Activated CD4-positive, alpha-beta memory T cell treated with anti-CD3 and anti-CD28 coated beads, Interleukin-2, amount 10 ng/mL, durations not matched to agents 7 days and 5 days (primary cell): ENCODE data around the gene GALNTL6. TPM values are rescaled to one million over a fixed set of nuclear protein-coding genes. Genes with fewer than 3 reads are reported as not detected.

Experiments used
- CTCF ChIA-PET: fragments of 350-600 bp; sonication (Branson Sonifier 250); formaldehyde crosslinking; loops from one replicate; lab custom pipeline; 2021; ENCODE audit warnings: antibody characterized with exemption, inconsistent platforms; lab: Charles Lee
- POLR2A ChIA-PET: fragments of 350-600 bp; sonication (Branson Sonifier 250); formaldehyde crosslinking; loops from one replicate; lab custom pipeline; 2021; ENCODE audit warnings: antibody characterized with exemption; lab: Charles Lee
- DNase-seq: peaks from one replicate; pipeline ENCODE4 v3.0.0-alpha.2; 2020
- H3K27ac Mint-ChIP-seq: one replicate; pipeline ENCODE4 v1.8.0; 2021; ENCODE audit warnings: mild to moderate bottlenecking, mixed read lengths
- H3K27me3 Mint-ChIP-seq: one replicate; pipeline ENCODE4 v1.8.0; 2021; ENCODE audit warnings: mixed read lengths
- H3K36me3 Mint-ChIP-seq: one replicate; pipeline ENCODE4 v1.8.0; 2021; ENCODE audit warnings: low read depth, mixed read lengths
- H3K4me1 Mint-ChIP-seq: one replicate; pipeline ENCODE4 v1.8.0; 2021; ENCODE audit warnings: mixed read lengths
- H3K4me3 Mint-ChIP-seq: one replicate; pipeline ENCODE4 v1.8.0; 2021; ENCODE audit warnings: mild to moderate bottlenecking, mixed read lengths
- H3K9me3 Mint-ChIP-seq: one replicate; pipeline ENCODE4 v1.8.0; 2021; ENCODE audit warnings: mixed read lengths
- total RNA-seq, 2 experiments: library from RNA; stranded (reverse); gene quantifications; one replicate each; pipeline ENCODE4 v1.2.3, GENCODE V29; 2021

Gene GALNTL6
- total RNA-seq, 2 experiments from 2014 or later, result not detected

DNA sequence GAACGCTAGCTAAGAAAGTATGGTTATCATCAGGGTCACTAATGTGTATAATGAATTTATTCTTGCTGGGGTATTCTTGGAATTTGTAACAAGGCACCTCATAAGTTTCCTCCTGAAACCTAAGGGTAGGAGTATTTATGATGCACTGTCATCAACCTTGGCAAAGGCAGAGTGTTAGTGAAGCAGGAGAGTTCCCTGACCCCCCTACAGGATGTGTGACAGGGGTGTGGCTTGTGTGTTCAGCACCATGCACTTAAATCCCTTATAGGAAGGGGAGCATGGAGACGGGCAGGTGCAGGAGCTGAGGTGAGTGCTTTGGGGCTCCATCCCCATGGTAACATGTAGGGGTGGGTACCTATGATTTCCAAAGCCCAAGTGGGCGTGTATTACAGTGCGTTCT is 237.7 kb downstream of the GALNTL6 start:
- Mint-ChIP-seq H3K27ac (no peak overlapping the region), H3K36me3 (no peaks in the 10 kb centered on the region), H3K9me3 (peaks cover 2% of the 10 kb centered on the region), H3K27me3 (no peaks in the 10 kb centered on the region), H3K4me1 (no peaks in the 10 kb centered on the region), H3K4me3 (no peak overlapping the region)
- CTCF ChIA-PET, result no interaction called here
- DNase-seq, result no peak
- POLR2A ChIA-PET, result no interaction called here

DNA sequence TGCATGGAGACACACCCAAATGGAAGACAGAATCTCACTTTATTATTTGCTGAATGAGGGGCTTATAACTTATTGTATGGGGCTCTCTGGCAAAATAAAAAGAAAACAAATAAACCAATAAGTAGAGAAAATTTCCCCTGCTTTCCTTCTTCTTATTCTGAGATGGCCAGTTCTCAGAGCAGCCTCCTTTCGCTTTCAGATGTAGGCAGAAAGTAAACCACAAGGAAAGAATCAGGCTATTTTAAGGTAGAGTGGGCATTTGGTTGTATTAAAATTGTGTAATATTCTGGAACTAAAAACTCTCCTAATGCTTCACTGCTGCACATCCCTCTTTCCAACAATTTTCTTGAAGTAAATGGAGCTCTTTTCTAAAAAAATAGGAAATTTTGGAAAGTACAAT is 241.8 kb downstream of the GALNTL6 start:
- no peak overlapping the region for H3K4me3 Mint-ChIP-seq
- DNase-seq, result no peak
- H3K4me1 Mint-ChIP-seq, result no peaks in the 10 kb centered on the region
- no peak overlapping the region for H3K27ac Mint-ChIP-seq
- no peaks in the 10 kb centered on the region for H3K27me3 Mint-ChIP-seq
- H3K36me3 Mint-ChIP-seq, result no peaks in the 10 kb centered on the region
- peaks cover 2% of the 10 kb centered on the region for H3K9me3 Mint-ChIP-seq
- ChIA-PET POLR2A (no interaction called here), CTCF (no interaction called here)

GRCh38 chr4:172055498-172055897 is 242.3 kb downstream of the GALNTL6 start:
- H3K4me3 Mint-ChIP-seq, result no peak overlapping the region
- ChIA-PET POLR2A (no interaction called here), CTCF (no interaction called here)
- H3K36me3 Mint-ChIP-seq, result no peaks in the 10 kb centered on the region
- H3K9me3 Mint-ChIP-seq, result peaks cover 2% of the 10 kb centered on the region
- no peaks in the 10 kb centered on the region for H3K27me3 Mint-ChIP-seq
- H3K27ac Mint-ChIP-seq, result no peak overlapping the region
- H3K4me1 Mint-ChIP-seq, result no peaks in the 10 kb centered on the region
- no peak for DNase-seq

DNA sequence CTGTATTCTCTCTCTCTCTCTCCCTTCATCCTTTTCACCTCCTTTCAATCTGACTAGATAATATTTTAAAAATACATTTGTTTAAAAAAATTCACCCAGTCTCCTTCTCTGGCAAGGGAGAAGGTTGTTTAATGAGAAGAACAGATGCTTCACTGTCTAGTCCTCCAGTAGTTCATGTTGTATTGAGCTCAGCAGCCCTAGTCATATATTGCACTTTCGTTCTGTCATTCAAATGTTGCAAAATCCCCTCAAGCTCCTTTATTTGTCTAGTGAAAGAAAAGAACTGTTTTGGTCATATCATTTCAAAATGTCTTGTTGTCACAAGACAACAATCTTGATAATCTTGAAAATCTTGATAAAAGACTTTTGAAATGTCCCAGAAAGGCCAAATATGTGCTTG is 248.0 kb downstream of the GALNTL6 start:
- no peaks in the 10 kb centered on the region for H3K36me3 Mint-ChIP-seq
- no peaks in the 10 kb centered on the region for H3K27me3 Mint-ChIP-seq
- ChIA-PET POLR2A (no interaction called here), CTCF (no interaction called here)
- peaks cover 5% of the 10 kb centered on the region for H3K9me3 Mint-ChIP-seq
- no peaks in the 10 kb centered on the region for H3K4me1 Mint-ChIP-seq
- H3K27ac Mint-ChIP-seq, result no peak overlapping the region
- no peak for DNase-seq
- no peak overlapping the region for H3K4me3 Mint-ChIP-seq

- H3K4me3 Mint-ChIP-seq, result no peak overlapping the region
- H3K27ac Mint-ChIP-seq, result no peak overlapping the region
- no peaks in the 10 kb centered on the region for H3K27me3 Mint-ChIP-seq
- no peaks in the 10 kb centered on the region for H3K36me3 Mint-ChIP-seq
- H3K9me3 Mint-ChIP-seq, result peaks cover 8% of the 10 kb centered on the region
- DNase-seq, result no peak
- H3K4me1 Mint-ChIP-seq, result no peaks in the 10 kb centered on the region
- ChIA-PET POLR2A (no interaction called here), CTCF (no interaction called here)
Measured at GRCh38 chr4:172068506-172068905, 255.3 kb downstream of the GALNTL6 start.

DNA sequence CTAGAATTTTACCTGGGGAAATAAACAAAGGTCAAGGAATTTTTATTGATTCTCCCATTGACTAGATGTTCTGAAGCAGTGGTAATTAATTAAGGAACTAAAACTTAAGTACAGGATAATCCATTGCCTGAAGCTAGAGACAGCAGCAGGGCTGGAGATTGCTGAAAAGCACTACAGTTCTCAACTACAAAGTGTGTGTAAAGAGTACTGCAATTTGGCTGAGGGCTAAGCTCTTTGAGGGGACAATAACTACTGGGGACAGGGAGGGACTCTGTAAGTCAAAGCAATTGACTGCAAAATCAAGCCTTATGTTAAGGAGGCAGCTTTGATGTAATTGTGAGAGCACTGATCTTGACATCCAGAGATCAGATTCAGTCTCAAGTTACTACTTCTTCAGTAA is 260.4 kb downstream of the GALNTL6 start:
- Mint-ChIP-seq H3K27ac (no peak overlapping the region), H3K4me3 (no peak overlapping the region), H3K4me1 (no peaks in the 10 kb centered on the region), H3K36me3 (no peaks in the 10 kb centered on the region), H3K9me3 (peaks cover under 1% of the 10 kb centered on the region), H3K27me3 (no peaks in the 10 kb centered on the region)
- CTCF ChIA-PET, result interaction anchor here (0.6 kb wide), 1 partner anchor 321 kb away, joined by 4 read pairs; no protein-coding TSS in a partner anchor
- POLR2A ChIA-PET, result no interaction called here
- no peak for DNase-seq

GRCh38 chr4:172083272-172083671 is 270.1 kb downstream of the GALNTL6 start:
- H3K4me3 Mint-ChIP-seq, result no peak overlapping the region
- peaks cover 2% of the 10 kb centered on the region for H3K9me3 Mint-ChIP-seq
- POLR2A ChIA-PET, result no interaction called here
- no peaks in the 10 kb centered on the region for H3K36me3 Mint-ChIP-seq
- H3K27ac Mint-ChIP-seq, result no peak overlapping the region
- H3K27me3 Mint-ChIP-seq, result no peaks in the 10 kb centered on the region
- no peak for DNase-seq
- H3K4me1 Mint-ChIP-seq, result no peaks in the 10 kb centered on the region
- CTCF ChIA-PET, result no interaction called here

- POLR2A ChIA-PET, result no interaction called here
- Mint-ChIP-seq H3K27ac (no peak overlapping the region), H3K36me3 (no peaks in the 10 kb centered on the region), H3K9me3 (peaks cover 2% of the 10 kb centered on the region), H3K4me1 (no peaks in the 10 kb centered on the region), H3K27me3 (no peaks in the 10 kb centered on the region), H3K4me3 (no peak overlapping the region)
- DNase-seq, result no peak
- CTCF ChIA-PET, result no interaction called here
Measured at GRCh38 chr4:172088556-172088955, 275.4 kb downstream of the GALNTL6 start.

GRCh38 chr4:172095161-172095560 is 282.0 kb downstream of the GALNTL6 start:
- Mint-ChIP-seq H3K27ac (no peak overlapping the region), H3K36me3 (no peaks in the 10 kb centered on the region), H3K27me3 (no peaks in the 10 kb centered on the region), H3K4me3 (no peak overlapping the region), H3K4me1 (no peaks in the 10 kb centered on the region), H3K9me3 (peaks cover 6% of the 10 kb centered on the region)
- no peak for DNase-seq
- POLR2A ChIA-PET, result no interaction called here
- CTCF ChIA-PET, result no interaction called here

- no peak overlapping the region for H3K27ac Mint-ChIP-seq
- H3K9me3 Mint-ChIP-seq, result peaks cover 4% of the 10 kb centered on the region
- H3K4me3 Mint-ChIP-seq, result no peak overlapping the region
- CTCF ChIA-PET, result no interaction called here
- H3K4me1 Mint-ChIP-seq, result no peaks in the 10 kb centered on the region
- no peaks in the 10 kb centered on the region for H3K27me3 Mint-ChIP-seq
- no peaks in the 10 kb centered on the region for H3K36me3 Mint-ChIP-seq
- DNase-seq, result no peak
- POLR2A ChIA-PET, result no interaction called here
Measured at GRCh38 chr4:172096786-172097185, 283.6 kb downstream of the GALNTL6 start.

DNA sequence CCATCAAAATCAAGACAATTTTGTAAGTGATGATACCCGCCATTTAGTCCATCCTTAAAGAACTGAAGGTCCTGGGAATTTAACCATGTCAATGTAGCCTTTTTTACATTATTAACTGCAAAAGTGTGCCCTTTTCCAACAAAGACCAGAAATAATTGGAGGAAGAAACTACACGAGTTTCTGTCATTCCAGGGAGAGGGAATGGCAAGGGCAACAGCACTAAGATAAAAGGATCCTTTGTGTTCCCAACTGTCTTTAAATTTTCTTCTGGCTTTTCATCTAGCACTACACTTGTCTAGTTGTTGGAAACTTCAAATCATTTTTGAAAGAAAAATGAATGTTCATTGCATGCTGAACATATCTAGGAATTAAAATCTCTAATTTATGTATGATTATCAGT is 286.2 kb downstream of the GALNTL6 start:
- Mint-ChIP-seq H3K4me3 (no peak overlapping the region), H3K4me1 (no peaks in the 10 kb centered on the region), H3K27me3 (no peaks in the 10 kb centered on the region), H3K27ac (no peak overlapping the region), H3K36me3 (no peaks in the 10 kb centered on the region), H3K9me3 (peaks cover 4% of the 10 kb centered on the region)
- POLR2A ChIA-PET, result no interaction called here
- no peak for DNase-seq
- CTCF ChIA-PET, result no interaction called here

GRCh38 chr4:172103456-172103855 is 290.3 kb downstream of the GALNTL6 start:
- POLR2A ChIA-PET, result no interaction called here
- no peak overlapping the region for H3K4me3 Mint-ChIP-seq

GRCh38 chr4:172104539-172104938 is 291.3 kb downstream of the GALNTL6 start:
- H3K27me3 Mint-ChIP-seq, result no peaks in the 10 kb centered on the region
- H3K36me3 Mint-ChIP-seq, result no peaks in the 10 kb centered on the region
- no peak for DNase-seq
- no peak overlapping the region for H3K4me3 Mint-ChIP-seq
- peaks cover 2% of the 10 kb centered on the region for H3K9me3 Mint-ChIP-seq
- H3K27ac Mint-ChIP-seq, result no peak overlapping the region
- H3K4me1 Mint-ChIP-seq, result no peaks in the 10 kb centered on the region
- ChIA-PET CTCF (no interaction called here), POLR2A (no interaction called here)

More at GRCh38 chr4:172103456-172103855, 290.3 kb downstream of the GALNTL6 start:
- DNase-seq, result no peak
- no peaks in the 10 kb centered on the region for H3K36me3 Mint-ChIP-seq
- H3K9me3 Mint-ChIP-seq, result peaks cover 2% of the 10 kb centered on the region
- H3K4me1 Mint-ChIP-seq, result no peaks in the 10 kb centered on the region
- no peaks in the 10 kb centered on the region for H3K27me3 Mint-ChIP-seq
- CTCF ChIA-PET, result no interaction called here
- H3K27ac Mint-ChIP-seq, result no peak overlapping the region

DNA sequence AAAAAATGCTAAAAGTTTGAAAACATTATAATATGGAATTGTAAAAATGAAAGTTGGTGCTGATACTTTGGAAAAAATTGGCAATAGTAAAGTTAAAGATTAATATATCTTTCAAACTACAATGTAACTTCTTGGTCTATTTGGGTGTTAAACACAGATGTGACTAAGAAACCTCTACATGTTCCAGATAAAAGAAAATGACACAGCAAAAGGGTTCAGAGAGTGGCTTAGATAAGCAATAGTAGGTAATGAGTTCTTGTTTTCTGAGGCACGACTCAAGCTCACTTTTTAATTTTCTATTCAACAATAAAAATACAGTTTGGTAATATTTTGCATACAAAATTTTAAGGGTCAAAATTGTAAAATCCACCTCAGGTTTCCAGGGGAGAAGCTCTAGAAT is 292.7 kb downstream of the GALNTL6 start:
- peaks cover 2% of the 10 kb centered on the region for H3K9me3 Mint-ChIP-seq
- H3K36me3 Mint-ChIP-seq, result no peaks in the 10 kb centered on the region
- H3K27ac Mint-ChIP-seq, result no peak overlapping the region
- CTCF ChIA-PET, result no interaction called here
- H3K4me3 Mint-ChIP-seq, result no peak overlapping the region
- H3K4me1 Mint-ChIP-seq, result no peaks in the 10 kb centered on the region
- DNase-seq, result no peak
- POLR2A ChIA-PET, result no interaction called here
- H3K27me3 Mint-ChIP-seq, result no peaks in the 10 kb centered on the region
